Testis (tissue), 2 donors: ENCODE data around the gene NCBP3.

Source experiments
- POLR2A ChIP-seq: fragments of 450-650 bp; IDR thresholded peaks from one replicate; pipeline ENCODE4 v1.6.1; 2017; ENCODE audit warnings: antibody characterized with exemption, mild to moderate bottlenecking, moderate library complexity
- TF ChIP-seq, protein P1 (sequence below), 3 experiments: fragments of 450-650 bp in 2 of 3; fragments of 200-600 bp in 1 of 3; sonication (generic) in 1 of 3; IDR thresholded peaks; one replicate each; pipeline ENCODE4 v1.5.1; 2016 to 2019; ENCODE audit warnings: antibody characterized with exemption in 3 of 3, mild to moderate bottlenecking in 2 of 3, moderate library complexity in 1 of 3

DNA sequence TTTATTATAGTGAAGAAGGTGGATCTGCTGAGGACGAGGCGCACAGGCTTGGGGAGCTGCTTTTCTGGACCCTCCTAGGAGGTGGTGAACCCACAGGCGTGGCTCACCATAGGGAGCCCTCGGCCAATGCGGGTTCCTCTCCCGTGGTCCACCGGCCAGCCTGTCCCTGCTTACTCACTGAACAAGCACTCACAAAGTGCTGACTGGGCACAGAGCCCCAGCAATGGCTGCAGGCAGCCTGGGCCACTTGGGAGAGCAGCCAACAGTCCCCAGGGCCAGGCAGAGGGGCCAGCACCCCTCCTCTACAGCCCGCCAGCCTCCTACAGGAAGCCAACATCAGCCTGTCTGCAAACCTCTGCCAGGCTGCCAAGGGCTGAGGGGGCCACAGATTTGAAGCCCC is 19.1 kb upstream of the NCBP3 start:
- no peak for TF ChIP-seq POLR2A
- TF ChIP-seq, protein P1, sequence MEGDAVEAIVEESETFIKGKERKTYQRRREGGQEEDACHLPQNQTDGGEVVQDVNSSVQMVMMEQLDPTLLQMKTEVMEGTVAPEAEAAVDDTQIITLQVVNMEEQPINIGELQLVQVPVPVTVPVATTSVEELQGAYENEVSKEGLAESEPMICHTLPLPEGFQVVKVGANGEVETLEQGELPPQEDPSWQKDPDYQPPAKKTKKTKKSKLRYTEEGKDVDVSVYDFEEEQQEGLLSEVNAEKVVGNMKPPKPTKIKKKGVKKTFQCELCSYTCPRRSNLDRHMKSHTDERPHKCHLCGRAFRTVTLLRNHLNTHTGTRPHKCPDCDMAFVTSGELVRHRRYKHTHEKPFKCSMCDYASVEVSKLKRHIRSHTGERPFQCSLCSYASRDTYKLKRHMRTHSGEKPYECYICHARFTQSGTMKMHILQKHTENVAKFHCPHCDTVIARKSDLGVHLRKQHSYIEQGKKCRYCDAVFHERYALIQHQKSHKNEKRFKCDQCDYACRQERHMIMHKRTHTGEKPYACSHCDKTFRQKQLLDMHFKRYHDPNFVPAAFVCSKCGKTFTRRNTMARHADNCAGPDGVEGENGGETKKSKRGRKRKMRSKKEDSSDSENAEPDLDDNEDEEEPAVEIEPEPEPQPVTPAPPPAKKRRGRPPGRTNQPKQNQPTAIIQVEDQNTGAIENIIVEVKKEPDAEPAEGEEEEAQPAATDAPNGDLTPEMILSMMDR (IDR thresholded peaks at IDR 0.05), result no peak
